Forelimb muscle (tissue), 1 donor: ENCODE results near the gene MYL9. TPM values are rescaled to one million over a fixed set of nuclear protein-coding genes. Genes with fewer than 3 reads are reported as not detected.
"Not testable (repeated sequence)": the region's sequence is repeated elsewhere in the genome, so short reads cannot be mapped to it uniquely, and the experiment has no call there.

Experiments
- DNase-seq: peaks from one replicate; pipeline ENCODE4 v3.0.0-alpha.2; 2013; ENCODE audit warnings: low read depth
- polyA plus RNA-seq: library from polyadenylated mRNA; unstranded; fragments of 120-200 nt; gene quantifications from one replicate; pipeline ENCODE4 v1.2.1, GENCODE V29; 2013; ENCODE audit not compliant: insufficient read length

Gene MYL9
- polyA plus RNA-seq, 1 donor, result 544 TPM

DNA sequence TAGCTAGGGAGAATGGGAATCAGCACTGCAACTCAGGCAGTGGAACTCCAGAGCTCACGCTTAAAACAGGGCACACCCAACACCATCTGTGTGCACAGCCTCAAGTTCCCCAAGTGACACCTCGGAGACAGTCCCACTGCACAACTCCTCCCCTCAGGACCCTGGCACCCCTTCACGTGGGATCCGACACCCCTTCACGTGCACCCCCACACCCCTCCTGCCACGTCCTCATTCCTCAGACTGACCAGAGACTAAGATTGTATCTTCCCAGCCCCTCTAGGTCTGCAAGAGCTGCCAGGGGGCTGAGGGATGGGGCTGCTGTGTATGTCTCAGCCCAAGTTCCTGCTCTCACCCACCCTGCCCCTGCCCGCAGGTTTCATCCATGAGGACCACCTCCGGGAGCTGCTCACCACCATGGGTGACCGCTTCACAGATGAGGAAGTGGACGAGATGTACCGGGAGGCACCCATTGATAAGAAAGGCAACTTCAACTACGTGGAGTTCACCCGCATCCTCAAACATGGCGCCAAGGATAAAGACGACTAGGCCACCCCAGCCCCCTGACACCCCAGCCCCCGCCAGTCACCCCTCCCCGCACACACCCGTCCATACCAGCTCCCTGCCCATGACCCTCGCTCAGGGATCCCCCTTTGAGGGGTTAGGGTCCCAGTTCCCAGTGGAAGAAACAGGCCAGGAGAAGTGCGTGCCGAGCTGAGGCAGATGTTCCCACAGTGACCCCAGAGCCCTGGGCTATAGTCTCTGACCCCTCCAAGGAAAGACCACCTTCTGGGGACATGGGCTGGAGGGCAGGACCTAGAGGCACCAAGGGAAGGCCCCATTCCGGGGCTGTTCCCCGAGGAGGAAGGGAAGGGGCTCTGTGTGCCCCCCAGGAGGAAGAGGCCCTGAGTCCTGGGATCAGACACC, 7.6 kb downstream of the MYL9 start:
- no peak for DNase-seq

DNA sequence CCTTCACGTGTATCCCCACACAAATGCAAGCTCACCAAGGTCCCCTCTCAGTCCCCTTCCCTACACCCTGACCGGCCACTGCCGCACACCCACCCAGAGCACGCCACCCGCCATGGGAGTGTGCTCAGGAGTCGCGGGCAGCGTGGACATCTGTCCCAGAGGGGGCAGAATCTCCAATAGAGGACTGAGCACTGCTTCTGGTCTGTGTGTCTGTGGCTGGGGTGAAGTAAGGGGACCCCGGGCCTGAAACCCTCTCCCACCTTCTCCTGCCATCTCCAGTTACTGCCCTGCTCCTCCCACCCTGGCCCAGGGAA, 8.3 kb downstream of the MYL9 start:
- DNase-seq, result no peak

- no peak for DNase-seq
These were observed 8.8 kb downstream of the MYL9 start for GRCh38 chr20:36549942-36550789.

- no peak for DNase-seq
These were observed 9.5 kb downstream of the MYL9 start for GRCh38 chr20:36550790-36551299.

DNA sequence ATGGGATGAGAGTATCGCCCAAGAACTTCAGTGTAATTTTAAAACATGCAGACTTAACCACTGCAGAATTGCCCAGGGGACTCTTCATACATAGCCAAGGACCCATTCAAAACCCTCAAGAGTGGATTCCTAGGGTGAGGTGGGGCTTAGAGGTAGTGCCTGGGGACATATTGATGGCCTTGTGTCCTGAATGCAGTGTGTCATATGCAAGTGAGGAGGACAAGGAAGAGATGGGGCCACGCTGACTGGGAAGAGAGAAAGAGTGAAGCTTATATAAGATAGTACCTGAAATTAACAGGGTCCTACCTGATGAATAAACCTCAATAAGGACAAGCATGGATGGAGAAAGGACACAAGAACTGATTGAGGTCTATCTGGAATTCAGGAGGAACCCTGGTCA, 13.9 kb downstream of the MYL9 start:
- DNase-seq, result no peak

DNA sequence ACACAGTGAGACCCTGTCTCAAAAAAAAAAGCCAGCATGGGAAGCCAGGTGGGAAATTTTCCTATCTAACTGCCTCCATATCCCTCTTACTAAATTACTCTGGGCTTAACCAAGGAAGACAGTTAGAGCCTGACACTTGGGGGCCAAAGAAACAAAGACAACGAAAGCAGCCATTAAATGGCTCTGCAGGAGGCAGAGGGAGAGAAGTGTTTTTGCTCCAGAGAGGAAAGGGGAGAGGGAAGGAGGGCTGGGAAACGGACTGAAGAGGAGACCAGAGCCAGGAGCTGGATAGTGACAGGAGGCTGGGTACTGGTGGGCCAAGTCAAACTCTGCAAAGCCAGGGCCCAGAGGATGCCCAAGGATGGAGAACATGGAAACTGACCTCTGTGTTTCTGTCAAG, 21.4 kb downstream of the MYL9 start:
- no peak for DNase-seq

GRCh38 chr20:36563374-36563773, 22.1 kb downstream of the MYL9 start:
- DNase-seq, result no peak

DNA sequence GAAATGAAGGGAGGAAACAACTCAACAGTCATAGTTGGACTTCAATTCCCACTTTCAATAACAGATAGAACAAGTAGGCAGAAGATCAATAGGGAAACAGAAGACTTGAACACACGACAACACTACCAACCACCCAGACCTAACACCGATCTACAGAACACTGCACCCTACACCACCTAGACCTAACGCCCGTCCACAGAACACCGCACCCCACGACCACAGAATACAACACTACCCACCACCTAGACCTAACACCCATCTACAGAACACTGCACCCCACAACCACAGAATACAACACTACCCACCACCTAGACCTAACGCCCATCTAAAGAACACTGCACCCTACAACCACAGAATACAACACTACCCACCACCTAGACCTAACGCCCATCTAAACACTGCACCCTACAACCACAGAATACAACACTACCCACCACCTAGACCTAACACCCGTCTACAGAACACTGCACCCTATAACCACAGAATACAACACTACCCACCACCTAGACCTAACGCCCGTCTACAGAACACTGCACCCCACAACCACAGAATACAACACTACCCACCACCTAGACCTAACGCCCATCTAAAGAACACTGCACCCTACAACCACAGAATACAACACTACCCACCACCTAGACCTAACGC, 22.9 kb downstream of the MYL9 start:
- not testable (repeated sequence) for DNase-seq

- not testable (repeated sequence) for DNase-seq
These were observed 23.4 kb downstream of the MYL9 start for GRCh38 chr20:36564726-36565121.

DNA sequence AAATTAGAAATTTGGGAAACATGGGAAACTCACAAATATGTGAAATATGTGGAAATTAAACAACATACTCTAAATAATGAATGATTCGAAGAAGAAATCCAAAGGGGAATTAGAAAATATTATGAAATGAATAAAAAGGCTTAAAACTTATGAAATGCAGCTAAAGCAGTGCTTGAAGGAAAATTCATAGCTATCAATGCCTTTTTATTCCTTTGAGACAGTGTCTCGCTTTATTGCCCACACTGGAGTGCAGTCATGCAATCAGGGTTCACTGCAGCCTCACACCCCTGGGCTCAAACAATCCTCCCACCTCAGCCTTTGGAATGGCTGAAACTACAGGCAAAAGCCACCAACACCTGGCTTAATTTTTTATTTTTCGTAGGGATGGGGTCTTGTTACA, 24.2 kb downstream of the MYL9 start:
- DNase-seq, result no peak

DNA sequence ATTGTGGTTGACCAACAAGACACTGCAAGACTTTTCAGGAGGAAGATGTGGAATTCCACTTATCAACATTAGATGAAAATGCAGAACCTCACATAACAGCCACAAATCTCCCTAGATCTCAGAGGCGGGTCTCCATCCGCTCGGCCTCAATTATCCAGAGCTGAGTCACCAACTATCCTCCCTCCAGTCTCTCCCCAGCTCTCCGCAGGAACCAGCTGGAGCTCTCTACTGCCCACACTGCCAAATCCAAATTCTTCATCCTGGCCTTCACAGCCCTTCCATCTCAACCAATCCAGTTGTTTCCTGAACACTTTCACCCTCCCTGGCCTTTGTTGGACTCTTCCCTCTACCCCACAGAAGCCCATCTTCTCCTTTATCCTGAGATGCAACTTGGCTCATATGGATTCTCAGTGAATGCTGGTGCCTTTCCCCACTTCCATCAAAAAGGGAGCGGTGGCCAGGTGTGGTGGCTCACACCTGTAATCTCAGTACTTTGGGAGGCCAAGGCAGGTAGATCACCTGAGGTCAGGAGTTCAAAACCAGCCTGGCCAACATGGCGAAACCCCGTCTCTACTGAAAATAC, 28.6 kb downstream of the MYL9 start:
- DNase-seq, result no peak

DNA sequence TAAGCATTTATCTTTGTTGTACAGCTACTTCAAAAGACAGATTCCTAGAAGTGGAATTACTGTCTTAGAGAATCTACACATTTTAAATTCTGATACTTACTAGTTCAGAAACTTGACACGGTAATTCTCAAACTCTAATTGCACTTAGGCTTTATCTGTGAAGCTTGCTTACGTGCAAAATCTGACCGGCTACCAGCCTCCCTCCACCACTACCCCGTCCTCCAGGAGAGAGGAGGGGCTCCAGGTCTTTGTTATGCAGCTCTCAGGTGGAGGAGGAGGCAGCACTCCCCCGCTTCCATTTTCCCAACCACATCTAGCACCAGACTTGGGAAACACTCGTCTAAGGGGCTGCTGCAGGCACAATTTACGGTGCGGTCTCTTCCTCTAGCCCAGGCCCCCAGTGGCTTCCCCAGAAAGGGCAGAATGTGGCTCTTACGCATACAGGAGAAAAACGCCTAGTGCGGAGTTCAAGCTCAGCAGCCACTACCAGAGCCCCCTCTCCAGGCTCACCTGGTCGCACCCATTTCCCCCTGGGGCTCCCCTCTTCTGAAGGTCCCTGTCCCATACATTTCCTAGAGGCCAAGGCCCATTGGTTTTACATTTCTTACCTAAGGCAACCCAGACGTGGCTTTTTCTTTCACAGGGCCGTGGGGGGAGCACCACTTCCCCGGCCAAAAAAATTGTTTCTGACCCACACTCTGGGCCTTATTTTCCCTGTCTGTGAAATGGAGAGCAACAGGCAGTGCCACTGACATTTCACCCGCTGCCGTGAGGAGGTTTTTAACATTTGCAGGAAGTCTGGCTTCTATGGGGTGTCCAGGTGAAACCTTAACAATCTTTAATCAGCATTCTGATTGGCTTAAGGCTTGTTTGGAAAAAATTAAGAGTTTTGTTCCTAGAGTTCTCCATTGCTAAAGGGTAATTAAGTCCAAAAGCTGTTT, 30.5 kb downstream of the MYL9 start:
- DNase-seq, result no peak

- no peak for DNase-seq
These were observed 31.4 kb downstream of the MYL9 start for GRCh38 chr20:36572701-36573102.

DNA sequence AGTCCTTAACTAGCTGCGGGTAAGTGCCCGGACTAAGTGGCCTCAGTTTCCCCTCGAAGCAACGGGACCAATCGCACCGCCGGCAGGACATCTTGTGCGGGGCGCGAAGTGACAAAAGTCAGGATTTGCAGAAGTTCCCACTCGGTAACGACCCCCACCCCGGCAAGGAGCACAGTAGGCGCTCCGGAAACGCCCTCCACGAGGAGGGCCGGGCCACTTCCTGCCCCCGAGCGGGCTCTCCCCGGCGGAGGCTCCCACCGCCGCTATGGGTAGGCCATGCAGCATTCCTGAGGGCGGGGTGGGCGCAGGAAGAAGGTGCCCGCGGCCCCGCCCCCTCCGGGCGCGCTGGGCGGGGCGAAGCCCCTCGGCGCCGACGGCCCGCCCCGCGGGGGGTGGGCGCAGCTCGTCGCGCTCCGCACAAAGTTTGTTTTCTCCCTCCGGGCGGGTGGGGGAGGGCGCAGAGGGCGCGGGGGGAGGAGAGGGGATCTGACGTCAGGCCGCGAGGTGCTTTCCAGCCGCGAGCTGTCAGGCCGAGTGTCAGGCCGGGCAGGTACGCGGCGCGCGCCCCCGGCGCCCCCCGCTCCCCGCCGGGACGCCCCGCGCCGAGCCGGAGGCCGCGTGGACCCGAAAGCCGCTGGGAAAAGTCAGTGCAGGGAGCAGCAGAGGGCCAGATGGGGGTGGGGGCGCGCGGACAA, 31.9 kb downstream of the MYL9 start, which contains the start of gene TGIF2:
TSS of gene TGIF2 (plus strand) at position 495 of the 695 bp plus-strand sequence. CDS start 5,178 bp downstream, outside the sequence.
- peak; percentile 51 for DNase-seq

GRCh38 chr20:36573798-36574365, 32.6 kb downstream of the MYL9 start:
- DNase-seq, result no peak

- DNase-seq, result no peak
These were observed 33.2 kb downstream of the MYL9 start for GRCh38 chr20:36574366-36575135.

GRCh38 chr20:36576081-36576445, 34.7 kb downstream of the MYL9 start:
- no peak for DNase-seq

- DNase-seq, result no peak
These were observed 37.2 kb downstream of the MYL9 start for GRCh38 chr20:36578356-36579041.
